IMR-90 (cell line): ENCODE measurements around the gene CA5B. TPM values are rescaled to one million over a fixed set of nuclear protein-coding genes. Genes with fewer than 3 reads are reported as not detected.

Source experiments
- ATAC-seq: fragments of 200-7000 bp; cut with Tn5 transposase; 2 replicates; pipeline ENCODE4 v1.9.1; 2020; ENCODE audit warnings: low read depth, mild to moderate bottlenecking, moderate library complexity
- BruUV-seq: library from RNA; stranded (reverse); fragments of 400-500 nt; replicated peaks from 2 replicates; lab custom pipeline; 2021; lab: Mats Ljungman, UMichigan
- CTCF ChIA-PET: fragments of 300-600 bp; formaldehyde crosslinking; extraction: SDS; loops from one replicate; lab custom pipeline; 2021; ENCODE audit warnings: antibody characterized with exemption; lab: Yijun Ruan, JAX
- POLR2A ChIA-PET: fragments of 300-600 bp; sonication (Branson Sonifier 250); formaldehyde crosslinking; loops from one replicate; lab custom pipeline; 2022; ENCODE audit warnings: antibody characterized with exemption; ENCODE audit not compliant: unreplicated experiment; lab: Charles Lee
- DNase-seq: peaks from one replicate; pipeline ENCODE4 v3.0.0; 2013
- H2AFZ ChIP-seq: replicated peaks from 2 replicates; pipeline ENCODE3; 2013; ENCODE audit warnings: low read length, mild to moderate bottlenecking; ENCODE audit not compliant: poor library complexity
- H2AK5ac ChIP-seq: 2 replicates; pipeline ENCODE4 v1.6.1; 2013; ENCODE audit warnings: low read depth, low read length, inconsistent platforms
- H2AK9ac ChIP-seq: replicated peaks from 2 replicates; pipeline ENCODE3; 2013; ENCODE audit warnings: mild to moderate bottlenecking, low read depth, low read length, moderate library complexity; ENCODE audit not compliant: poor library complexity
- H2BK120ac ChIP-seq: 2 replicates; pipeline ENCODE4 v1.6.1; 2013; ENCODE audit warnings: low read depth, low read length, inconsistent platforms
- H2BK15ac ChIP-seq: 3 replicates; pipeline ENCODE4 v1.6.1; 2013; ENCODE audit warnings: low read depth, low read length, inconsistent platforms
- H2BK20ac ChIP-seq: 2 replicates; pipeline ENCODE4 v1.6.1; 2013; ENCODE audit warnings: low read depth, mild to moderate bottlenecking, inconsistent platforms, low read length, moderate library complexity
- H2BK5ac ChIP-seq: 2 replicates; pipeline ENCODE4 v1.6.1; 2013; ENCODE audit warnings: mild to moderate bottlenecking, low read depth, low read length, inconsistent platforms; ENCODE audit not compliant: poor library complexity, severe bottlenecking
- H3K14ac ChIP-seq: replicated peaks from 2 replicates; pipeline ENCODE4 v1.6.1; 2013; ENCODE audit warnings: low read depth, low read length, inconsistent platforms
- H3K18ac ChIP-seq: 2 replicates; pipeline ENCODE4 v1.6.1; 2013; ENCODE audit warnings: low read depth, low read length, control low read depth
- H3K23ac ChIP-seq: 2 replicates; pipeline ENCODE4 v1.6.1; 2013; ENCODE audit warnings: low read depth, low read length, inconsistent platforms
- H3K27ac ChIP-seq: 2 replicates; pipeline ENCODE4 v1.5.1; 2013; ENCODE audit warnings: mild to moderate bottlenecking, control low read depth, low read length; ENCODE audit not compliant: insufficient read depth
- H3K27me3 ChIP-seq: 2 replicates; pipeline ENCODE4 v1.6.1; 2013; ENCODE audit warnings: low read length; ENCODE audit not compliant: control insufficient read depth, insufficient read depth
- H3K36me3 ChIP-seq: 2 replicates; pipeline ENCODE4 v1.6.1; 2013; ENCODE audit warnings: low read length, mixed read lengths; ENCODE audit not compliant: control insufficient read depth, insufficient read depth
- H3K4ac ChIP-seq: 2 replicates; pipeline ENCODE4 v1.6.1; 2013; ENCODE audit warnings: low read depth, low read length, inconsistent platforms
- H3K4me1 ChIP-seq: 2 replicates; pipeline ENCODE4 v1.6.1; 2013; ENCODE audit warnings: low read length, mixed read lengths; ENCODE audit not compliant: control insufficient read depth, insufficient read depth
- H3K4me2 ChIP-seq: 2 replicates; pipeline ENCODE4 v1.6.1; 2013; ENCODE audit warnings: low read depth, mild to moderate bottlenecking, control low read depth, low read length, moderate library complexity
- H3K4me3 ChIP-seq: 2 replicates; pipeline ENCODE4 v1.5.1; 2013; ENCODE audit warnings: low read depth, mild to moderate bottlenecking, control low read depth, low read length, moderate library complexity; ENCODE audit not compliant: insufficient read depth
- H3K56ac ChIP-seq: 2 replicates; pipeline ENCODE4 v1.6.1; 2013; ENCODE audit warnings: low read length, inconsistent platforms; ENCODE audit not compliant: insufficient read depth; ENCODE audit errors: extremely low read depth
- H3K79me1 ChIP-seq, 2 experiments: 2 replicates each; pipeline ENCODE4 v1.6.1; 2013; ENCODE audit warnings: low read length in 2 of 2, inconsistent platforms in 1 of 2, low read depth in 1 of 2
- H3K9ac ChIP-seq: 2 replicates; pipeline ENCODE4 v1.6.1; 2013; ENCODE audit warnings: low read depth, low read length, control low read depth
- H3K9me1 ChIP-seq: 2 replicates; pipeline ENCODE4 v1.6.1; 2013; ENCODE audit warnings: low read length, inconsistent platforms; ENCODE audit not compliant: insufficient read depth
- H3K9me3 ChIP-seq: 2 replicates; pipeline ENCODE4 v1.6.1; 2013; ENCODE audit warnings: low read length; ENCODE audit not compliant: control insufficient read depth, insufficient read depth
- H4K20me1 ChIP-seq: 2 replicates; pipeline ENCODE4 v1.6.1; 2013; ENCODE audit warnings: low read length, inconsistent platforms; ENCODE audit not compliant: insufficient read depth
- H4K5ac ChIP-seq: 2 replicates; pipeline ENCODE4 v1.6.1; 2013; ENCODE audit warnings: mild to moderate bottlenecking, low read depth, low read length, control low read depth
- H4K8ac ChIP-seq, 2 experiments: 2 replicates each; pipeline ENCODE4 v1.6.1; 2013; ENCODE audit warnings: low read depth in 2 of 2, low read length in 2 of 2, control low read depth in 1 of 2, inconsistent platforms in 1 of 2
- H4K91ac ChIP-seq: 2 replicates; pipeline ENCODE4 v1.6.1; 2013; ENCODE audit warnings: low read depth, low read length, inconsistent platforms; ENCODE audit not compliant: insufficient read depth
- BHLHE40 ChIP-seq: fragments of 150-350 bp; IDR thresholded peaks from 2 replicates; pipeline ENCODE4 v1.6.1; 2016; ENCODE audit warnings: mild to moderate bottlenecking, low read depth, low read length
- CEBPB ChIP-seq: IDR thresholded peaks from 2 replicates; pipeline ENCODE4 v1.6.1; 2012; ENCODE audit warnings: low read depth, low read length, improper control_type of control experiment
- CHD1 ChIP-seq: IDR thresholded peaks from 2 replicates; pipeline ENCODE4 v1.6.1; 2012; ENCODE audit warnings: low read depth, low read length, improper control_type of control experiment
- FOS ChIP-seq: fragments of 150-350 bp; IDR thresholded peaks from 2 replicates; pipeline ENCODE4 v1.6.1; 2016; ENCODE audit warnings: low read depth, low read length
- MAFK ChIP-seq: IDR thresholded peaks from 2 replicates; pipeline ENCODE4 v1.6.1; 2012; ENCODE audit warnings: low read depth, low read length, improper control_type of control experiment
- MXI1 ChIP-seq: IDR thresholded peaks from 2 replicates; pipeline ENCODE4 v1.6.1; 2012; ENCODE audit warnings: low read depth, mild to moderate bottlenecking, low read length, moderate library complexity, borderline replicate concordance
- NFE2L2 ChIP-seq: fragments of 150-350 bp; IDR thresholded peaks from 2 replicates; pipeline ENCODE4 v1.6.1; 2016; ENCODE audit warnings: low read depth, mild to moderate bottlenecking, low read length
- POLR2A ChIP-seq: IDR thresholded peaks from 2 replicates; pipeline ENCODE4 v1.6.1; 2012; ENCODE audit warnings: mild to moderate bottlenecking, low read depth, low read length
- RAD21 ChIP-seq: IDR thresholded peaks from 2 replicates; pipeline ENCODE4 v1.6.1; 2012; ENCODE audit warnings: low read length, improper control_type of control experiment
- RCOR1 ChIP-seq: IDR thresholded peaks from 2 replicates; pipeline ENCODE4 v1.6.1; 2012; ENCODE audit warnings: mild to moderate bottlenecking, low read length, improper control_type of control experiment; ENCODE audit not compliant: insufficient replicate concordance
- RFX5 ChIP-seq: IDR thresholded peaks from 2 replicates; pipeline ENCODE4 v1.8.0; 2012; ENCODE audit warnings: low read depth, mild to moderate bottlenecking, low read length, moderate library complexity
- SMC3 ChIP-seq: fragments of 150-350 bp; IDR thresholded peaks from 2 replicates; pipeline ENCODE4 v1.6.1; 2016; ENCODE audit warnings: low read depth, mild to moderate bottlenecking, antibody characterized with exemption, low read length, moderate library complexity
- WGBS, 2 experiments: methylation state at CpG; one replicate each; pipeline versions ENCODE4 v1.1.5 to v1.1.7; 2013; ENCODE audit warnings: missing lambda C conversion rate in 2 of 2; ENCODE audit not compliant: insufficient read length in 1 of 2; ENCODE audit errors: extremely low coverage in 2 of 2; 5-methylcytosine and 5-hydroxymethylcytosine counted together
- dilution Hi-C: fragments of 300-500 bp; cut with HindIII; formaldehyde crosslinking; loops from one replicate; pipeline ENCODE4 v1.14.3; 2018; ENCODE audit warnings: low sequenced_read_pairs; ENCODE audit not compliant: unreplicated experiment
- in situ Hi-C: fragments of 300-500 bp; cut with MboI; formaldehyde crosslinking; loops from 3 replicates; pipeline ENCODE4 v1.14.3; 2019; ENCODE audit warnings: low sequenced_read_pairs, inconsistent platforms, mixed read lengths
- intact Hi-C: fragments of 100-400 bp; cut with micrococcal nuclease; formaldehyde crosslinking; loops from 2 replicates; pipeline ENCODE4 v1.10.0; 2022
- polyA plus RNA-seq, 3 experiments: library from polyadenylated mRNA; depleted of rRNA; stranded (reverse); fragments of >200 nt; gene quantifications; 2 replicates each; pipeline ENCODE4 v1.2.3, GENCODE V29; 2012; ENCODE audit warnings: low replicate concordance in 1 of 3
- total RNA-seq: library from RNA; depleted of rRNA; stranded (reverse); fragments of >200 nt; gene quantifications from 2 replicates; pipeline ENCODE4 v1.2.3, GENCODE V29; 2012
- TF ChIP-seq, protein P1 (sequence below): fragments of 150-350 bp; IDR thresholded peaks from 2 replicates; pipeline ENCODE4 v1.6.1; 2017; ENCODE audit warnings: mild to moderate bottlenecking, antibody characterized with exemption, low read length, low read depth
- TF ChIP-seq, protein P2 (sequence below): conservative IDR thresholded peaks from 2 replicates; pipeline ENCODE4 v1.5.1; 2012; ENCODE audit warnings: mild to moderate bottlenecking, low read depth, low read length, improper control_type of control experiment

Gene CA5B
- total and polyA plus RNA-seq, 2 of the 4 experiments (the other 2 are of a cell fraction), result 3.5 to 5.4 TPM

DNA sequence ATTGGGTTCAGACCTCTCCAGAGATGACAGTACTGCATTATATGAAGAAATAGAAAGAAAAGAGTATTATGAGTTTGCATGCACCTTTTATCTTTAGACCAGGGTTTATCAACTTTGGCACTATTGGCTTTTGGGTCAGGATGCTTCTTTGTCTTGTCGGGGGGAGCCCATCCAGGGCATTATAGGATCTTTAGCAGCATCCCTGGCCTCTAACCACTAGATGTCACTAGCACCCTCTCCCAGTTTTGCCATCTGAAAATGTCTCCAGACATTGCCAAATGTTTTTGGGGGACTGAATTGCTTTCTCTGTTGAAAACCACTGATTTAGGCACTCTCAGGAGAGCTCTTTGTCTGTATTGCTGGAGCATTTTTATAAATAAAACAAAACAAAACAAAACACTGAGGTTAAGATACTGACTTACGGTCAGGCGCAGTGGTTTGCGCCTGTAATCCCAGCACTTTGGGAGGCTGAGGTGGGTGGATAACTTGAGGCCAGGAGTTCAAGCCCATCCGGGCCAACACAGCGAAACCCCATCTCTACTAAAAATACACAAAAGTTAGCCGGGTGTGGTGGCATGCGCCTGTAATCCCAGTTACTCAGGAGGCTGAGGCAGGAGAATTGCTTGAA lies 23.6 kb downstream of the CA5B start:
- Histone ChIP-seq H2AFZ (no peak overlapping the region), H3K9ac (no peak overlapping the region), H3K4me3 (no peak overlapping the region), H3K9me1 (no peaks in the 10 kb centered on the region), H3K36me3 (no peaks in the 10 kb centered on the region), H4K20me1 (no peaks in the 10 kb centered on the region; the same call in 1 of the 2 replicates), H2AK9ac (no peak overlapping the region), H3K4me1 (no peaks in the 10 kb centered on the region), H3K27me3 (no peaks in the 10 kb centered on the region), H3K27ac (no peak overlapping the region), H3K14ac (no peak overlapping the region), H3K79me1 (no peaks in the 10 kb centered on the region), H2BK120ac (no peak overlapping the region), H3K4ac (no peak overlapping the region), H3K9me3 (no peaks in the 10 kb centered on the region), H2BK15ac (no peak overlapping the region), H3K56ac (no peak overlapping the region), H3K18ac (no peak overlapping the region), H3K23ac (no peak overlapping the region), H2BK20ac (no peak overlapping the region), H2BK5ac (no peak overlapping the region), H2AK5ac (no peak overlapping the region), H3K4me2 (no peak overlapping the region), H4K5ac (no peak overlapping the region), H4K8ac (no peak overlapping the region), H4K91ac (no peak overlapping the region)
- no CpG with 5 or more reads among the region's 8 CpGs for WGBS, 2 experiments
- in situ Hi-C loops, result no loop called here
- intact Hi-C loops, result loop anchor here (1.0 to 5.0 kb wide), 3 partner anchors 675 to 936 kb away; no protein-coding TSS in a partner anchor
- dilution Hi-C loops, result no loop called here
- ATAC-seq (peak; percentile 86), DNase-seq (peak; percentile 41)
- ChIA-PET CTCF (interaction anchor here (0.6 kb wide), 2 partner anchors 28 to 825 kb away, joined by 3 read pairs; partner anchors contain the start of gene ZRSR2), POLR2A (no interaction called here)
- TF ChIP-seq FOS (no peak), RFX5 (no peak), SMC3 (peak; percentile 58), CHD1 (no peak), RCOR1 (no peak), BHLHE40 (no peak), RAD21 (peak; percentile 76), MAFK (no peak), CEBPB (peak; percentile 28; the same call in 1 of the 2 replicates), NFE2L2 (no peak), MXI1 (no peak), POLR2A (no peak)
- TF ChIP-seq, protein P1, sequence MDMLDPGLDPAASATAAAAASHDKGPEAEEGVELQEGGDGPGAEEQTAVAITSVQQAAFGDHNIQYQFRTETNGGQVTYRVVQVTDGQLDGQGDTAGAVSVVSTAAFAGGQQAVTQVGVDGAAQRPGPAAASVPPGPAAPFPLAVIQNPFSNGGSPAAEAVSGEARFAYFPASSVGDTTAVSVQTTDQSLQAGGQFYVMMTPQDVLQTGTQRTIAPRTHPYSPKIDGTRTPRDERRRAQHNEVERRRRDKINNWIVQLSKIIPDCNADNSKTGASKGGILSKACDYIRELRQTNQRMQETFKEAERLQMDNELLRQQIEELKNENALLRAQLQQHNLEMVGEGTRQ, result no peak
- TF ChIP-seq, protein P2, sequence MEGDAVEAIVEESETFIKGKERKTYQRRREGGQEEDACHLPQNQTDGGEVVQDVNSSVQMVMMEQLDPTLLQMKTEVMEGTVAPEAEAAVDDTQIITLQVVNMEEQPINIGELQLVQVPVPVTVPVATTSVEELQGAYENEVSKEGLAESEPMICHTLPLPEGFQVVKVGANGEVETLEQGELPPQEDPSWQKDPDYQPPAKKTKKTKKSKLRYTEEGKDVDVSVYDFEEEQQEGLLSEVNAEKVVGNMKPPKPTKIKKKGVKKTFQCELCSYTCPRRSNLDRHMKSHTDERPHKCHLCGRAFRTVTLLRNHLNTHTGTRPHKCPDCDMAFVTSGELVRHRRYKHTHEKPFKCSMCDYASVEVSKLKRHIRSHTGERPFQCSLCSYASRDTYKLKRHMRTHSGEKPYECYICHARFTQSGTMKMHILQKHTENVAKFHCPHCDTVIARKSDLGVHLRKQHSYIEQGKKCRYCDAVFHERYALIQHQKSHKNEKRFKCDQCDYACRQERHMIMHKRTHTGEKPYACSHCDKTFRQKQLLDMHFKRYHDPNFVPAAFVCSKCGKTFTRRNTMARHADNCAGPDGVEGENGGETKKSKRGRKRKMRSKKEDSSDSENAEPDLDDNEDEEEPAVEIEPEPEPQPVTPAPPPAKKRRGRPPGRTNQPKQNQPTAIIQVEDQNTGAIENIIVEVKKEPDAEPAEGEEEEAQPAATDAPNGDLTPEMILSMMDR, result peak; percentile 80
- BruUV-seq, result no TSS peak
